Measurements from ENCODE around the gene UQCC3.

GRCh38 chr11:62677714-62678113 is 6.2 kb downstream of the UQCC3 start:
- TF ChIP-seq CTCF (IDR thresholded peaks at IDR 0.05) (no peak), POLR2A (IDR thresholded peaks at IDR 0.05) (no peak)

All from Peyer's patch (tissue), 4 donors.